Neutrophil (primary cell): Measurements from ENCODE around the gene BBOX1.
"Not testable (repeated sequence)": the region's sequence is repeated elsewhere in the genome, so short reads cannot be mapped to it uniquely, and the experiment has no call there.

Source experiments
- H3K27ac ChIP-seq: fragments of 200-600 bp; sonication (generic); 2 replicates; pipeline ENCODE4 v1.5.1; 2016; ENCODE audit warnings: mild to moderate bottlenecking, moderate library complexity
- H3K27me3 ChIP-seq: fragments of 200-600 bp; sonication (generic); 2 replicates; pipeline ENCODE4 v1.6.0; 2016; ENCODE audit warnings: mild to moderate bottlenecking
- H3K36me3 ChIP-seq: fragments of 200-600 bp; sonication (generic); 2 replicates; pipeline ENCODE4 v1.5.1; 2017
- H3K4me1 ChIP-seq, 2 experiments: fragments of 200-600 bp in 1 of 2; sonication (generic) in 1 of 2; 1 replicate in 1 of 2; 2 replicates in 1 of 2; pipeline versions ENCODE4 v1.5.1 to v1.6.1; 2013 to 2016; ENCODE audit warnings: low read depth in 1 of 2, low read length in 1 of 2, mild to moderate bottlenecking in 1 of 2, moderate library complexity in 1 of 2; ENCODE audit not compliant: control insufficient read depth in 1 of 2, insufficient read depth in 1 of 2
- H3K4me3 ChIP-seq, 2 experiments: fragments of 200-600 bp in 1 of 2; sonication (generic) in 1 of 2; 1 replicate in 1 of 2; 2 replicates in 1 of 2; pipeline ENCODE4 v1.5.1; 2013 to 2016; ENCODE audit warnings: low read depth in 1 of 2, low read length in 1 of 2, mild to moderate bottlenecking in 1 of 2, moderate library complexity in 1 of 2
- H3K9me3 ChIP-seq: fragments of 200-600 bp; sonication (generic); 2 replicates; pipeline ENCODE4 v1.5.1; 2016
- TF ChIP-seq, protein P1 (sequence below): fragments of 200-600 bp; sonication (generic); IDR thresholded peaks from 2 replicates; pipeline ENCODE4 v1.5.1; 2016; ENCODE audit warnings: antibody characterized with exemption

The BBOX1 gene

DNA sequence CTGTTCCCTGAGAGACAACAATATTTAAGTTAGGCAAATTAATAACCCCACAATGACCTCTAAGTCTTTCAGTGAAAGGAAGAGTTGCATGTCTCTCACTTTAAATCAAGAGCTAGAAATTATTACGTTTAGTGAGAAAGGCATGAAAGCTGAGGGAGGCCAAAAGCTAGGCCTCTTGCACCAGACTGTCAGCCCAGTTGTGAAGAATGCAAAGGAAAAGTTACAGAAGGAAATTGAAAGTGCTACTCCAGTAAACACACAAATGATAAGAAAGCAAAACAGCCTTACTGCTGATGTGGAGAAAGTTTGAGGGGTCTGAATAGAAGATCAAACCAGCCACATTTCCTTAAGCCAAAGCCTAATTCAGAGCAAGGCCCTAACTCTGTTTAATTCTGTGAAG is 45.0 kb downstream of the BBOX1 start:
- Histone ChIP-seq H3K27ac (no peak overlapping the region), H3K27me3 (no peaks in the 10 kb centered on the region), H3K9me3 (no peaks in the 10 kb centered on the region), H3K4me3 (no peak overlapping the region), H3K4me1 (no peaks in the 10 kb centered on the region), H3K36me3 (no peaks in the 10 kb centered on the region)
- TF ChIP-seq, protein P1, sequence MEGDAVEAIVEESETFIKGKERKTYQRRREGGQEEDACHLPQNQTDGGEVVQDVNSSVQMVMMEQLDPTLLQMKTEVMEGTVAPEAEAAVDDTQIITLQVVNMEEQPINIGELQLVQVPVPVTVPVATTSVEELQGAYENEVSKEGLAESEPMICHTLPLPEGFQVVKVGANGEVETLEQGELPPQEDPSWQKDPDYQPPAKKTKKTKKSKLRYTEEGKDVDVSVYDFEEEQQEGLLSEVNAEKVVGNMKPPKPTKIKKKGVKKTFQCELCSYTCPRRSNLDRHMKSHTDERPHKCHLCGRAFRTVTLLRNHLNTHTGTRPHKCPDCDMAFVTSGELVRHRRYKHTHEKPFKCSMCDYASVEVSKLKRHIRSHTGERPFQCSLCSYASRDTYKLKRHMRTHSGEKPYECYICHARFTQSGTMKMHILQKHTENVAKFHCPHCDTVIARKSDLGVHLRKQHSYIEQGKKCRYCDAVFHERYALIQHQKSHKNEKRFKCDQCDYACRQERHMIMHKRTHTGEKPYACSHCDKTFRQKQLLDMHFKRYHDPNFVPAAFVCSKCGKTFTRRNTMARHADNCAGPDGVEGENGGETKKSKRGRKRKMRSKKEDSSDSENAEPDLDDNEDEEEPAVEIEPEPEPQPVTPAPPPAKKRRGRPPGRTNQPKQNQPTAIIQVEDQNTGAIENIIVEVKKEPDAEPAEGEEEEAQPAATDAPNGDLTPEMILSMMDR: no peak

DNA sequence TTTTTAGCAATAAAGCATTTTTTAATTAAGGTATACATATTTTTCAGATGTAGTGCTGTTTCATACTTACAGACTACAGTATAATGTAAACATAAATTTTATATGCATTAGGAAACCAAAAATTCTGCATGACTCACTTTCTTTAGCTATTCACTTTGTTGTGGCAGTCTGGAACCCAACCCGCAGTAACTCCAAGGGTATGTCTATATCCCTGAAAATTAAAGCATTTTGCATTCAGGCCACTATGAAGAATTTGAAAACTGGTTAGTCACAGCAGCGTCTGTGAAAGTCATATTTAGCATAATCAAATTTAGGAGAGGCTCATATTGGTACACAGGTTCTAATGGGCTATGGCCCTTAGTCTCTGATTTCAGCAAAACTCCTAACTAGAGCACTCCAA is 46.8 kb downstream of the BBOX1 start:
- H3K27ac ChIP-seq: no peak overlapping the region
- H3K9me3 ChIP-seq: no peaks in the 10 kb centered on the region
- TF ChIP-seq, protein P1: no peak
- H3K4me3 ChIP-seq: no peak overlapping the region
- H3K27me3 ChIP-seq: no peaks in the 10 kb centered on the region
- H3K36me3 ChIP-seq: no peaks in the 10 kb centered on the region
- no peaks in the 10 kb centered on the region for H3K4me1 ChIP-seq

DNA sequence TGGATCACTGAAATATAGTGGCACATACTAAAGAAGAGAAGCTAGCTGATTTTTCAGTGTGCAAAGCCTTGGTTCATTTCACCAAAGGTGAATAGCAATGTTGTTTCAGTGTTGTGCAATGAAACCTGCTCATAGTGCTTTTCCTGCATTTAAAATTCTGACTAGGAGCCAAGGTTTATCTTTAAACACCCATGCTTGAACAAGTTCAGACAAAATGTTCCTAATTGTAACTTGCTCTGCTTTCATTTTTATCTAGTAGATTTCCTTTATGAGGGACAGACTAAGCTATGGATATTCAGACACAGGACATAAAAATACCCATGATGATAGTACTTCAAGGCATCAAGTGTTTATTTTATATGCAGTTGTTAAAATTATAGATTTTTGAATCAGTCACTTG is 47.7 kb downstream of the BBOX1 start:
- H3K9me3 ChIP-seq: no peaks in the 10 kb centered on the region
- no peak overlapping the region for H3K4me3 ChIP-seq
- TF ChIP-seq, protein P1: no peak
- H3K4me1 ChIP-seq: no peaks in the 10 kb centered on the region
- H3K27me3 ChIP-seq: no peaks in the 10 kb centered on the region
- H3K27ac ChIP-seq: no peak overlapping the region
- H3K36me3 ChIP-seq: no peaks in the 10 kb centered on the region

DNA sequence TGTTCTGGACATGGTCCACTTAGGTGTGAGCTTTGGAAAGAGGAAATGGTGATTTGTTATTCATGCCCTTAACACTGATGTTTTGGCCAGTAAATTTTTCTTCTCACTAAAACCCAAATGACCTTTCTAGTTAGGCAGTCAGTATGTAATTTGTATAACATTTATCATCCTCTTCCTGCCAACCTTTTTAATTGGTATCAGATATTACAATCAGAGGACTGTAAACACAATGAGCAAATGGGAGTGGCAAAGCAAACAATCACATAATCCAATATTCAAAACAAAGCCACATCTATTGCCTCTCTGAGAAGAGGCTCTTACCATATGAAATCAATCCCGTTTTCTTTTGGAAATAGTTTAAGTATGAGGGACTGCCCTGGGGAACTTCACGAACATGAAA is 49.1 kb downstream of the BBOX1 start:
- no peaks in the 10 kb centered on the region for H3K4me1 ChIP-seq
- no peak overlapping the region for H3K4me3 ChIP-seq
- no peaks in the 10 kb centered on the region for H3K36me3 ChIP-seq
- no peak overlapping the region for H3K27ac ChIP-seq
- H3K9me3 ChIP-seq: no peaks in the 10 kb centered on the region
- no peaks in the 10 kb centered on the region for H3K27me3 ChIP-seq
- TF ChIP-seq, protein P1: no peak

DNA sequence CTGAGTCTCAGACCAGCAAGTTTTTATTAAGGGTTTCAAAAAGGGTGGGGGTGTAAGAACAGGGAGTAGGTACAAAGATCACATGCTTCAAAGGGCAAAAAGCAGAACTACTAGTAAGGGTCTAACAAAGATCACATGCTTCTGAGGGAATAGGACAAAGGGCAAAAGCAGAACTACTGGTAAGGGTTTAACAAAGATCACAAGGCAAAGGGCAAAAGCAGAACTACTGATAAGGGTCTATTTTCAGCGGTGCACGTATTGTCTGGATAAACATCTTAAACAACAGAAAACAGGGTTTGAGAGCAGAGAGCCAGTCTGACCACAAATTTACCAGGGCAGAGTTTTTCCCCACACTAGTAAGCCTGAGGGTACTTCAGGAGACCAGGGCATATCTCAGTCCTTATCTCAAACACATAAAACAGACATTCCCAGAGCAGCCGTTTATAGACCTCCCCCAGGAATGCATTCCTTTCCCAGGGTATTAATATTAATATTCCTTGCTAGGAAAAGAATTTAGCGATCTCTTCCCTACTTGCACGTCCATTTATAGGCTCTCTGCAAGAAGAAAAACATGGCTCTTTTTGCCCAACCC is 49.8 kb downstream of the BBOX1 start:
- H3K4me1 ChIP-seq, H3K27me3 ChIP-seq, H3K4me3 ChIP-seq, H3K36me3 ChIP-seq, H3K27ac ChIP-seq, H3K9me3 ChIP-seq: not testable (repeated sequence)

DNA sequence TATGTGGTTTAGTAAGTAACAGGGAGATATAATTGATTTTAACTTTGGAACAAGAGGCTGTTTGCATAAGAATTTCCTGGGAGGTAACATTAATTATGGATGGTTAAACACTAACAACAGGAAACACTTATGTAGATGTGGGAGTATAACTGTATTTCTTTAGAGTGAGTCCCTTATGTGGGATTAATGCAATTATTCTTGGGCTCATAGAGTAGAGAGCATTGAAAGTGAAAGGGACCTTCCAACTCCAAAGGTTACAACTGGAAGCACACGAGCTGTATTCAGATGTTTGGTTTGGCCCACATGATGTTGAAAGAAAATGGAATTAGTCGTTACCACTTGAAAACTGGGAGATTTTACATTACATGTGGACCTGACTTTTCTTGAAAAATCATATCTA is 53.5 kb downstream of the BBOX1 start:
- no peaks in the 10 kb centered on the region for H3K36me3 ChIP-seq
- TF ChIP-seq, protein P1: no peak
- no peaks in the 10 kb centered on the region for H3K27me3 ChIP-seq
- no peak overlapping the region for H3K4me3 ChIP-seq
- H3K4me1 ChIP-seq: no peaks in the 10 kb centered on the region
- no peak overlapping the region for H3K27ac ChIP-seq
- H3K9me3 ChIP-seq: no peaks in the 10 kb centered on the region
